H1 (cell line): ENCODE results near the gene MIB2. TPM values are rescaled to one million over a fixed set of nuclear protein-coding genes. Genes with fewer than 3 reads are reported as not detected.

Experiments
- CTCF ChIA-PET: fragments of 300-600 bp; sonication (Branson Sonifier 250); formaldehyde crosslinking; loops from one replicate; lab custom pipeline; 2021; ENCODE audit not compliant: partially characterized antibody; lab: Charles Lee
- POLR2A ChIA-PET: fragments of 300-600 bp; sonication (Branson Sonifier 250); formaldehyde crosslinking; loops from one replicate; lab custom pipeline; 2021; ENCODE audit warnings: inconsistent platforms; ENCODE audit not compliant: partially characterized antibody; lab: Charles Lee
- DNase-seq, 2 experiments: peaks; one replicate each; pipeline versions ENCODE4 v3.0.0 to v3.0.0-alpha.2; 2010 to 2022; ENCODE audit warnings: low spot score in 2 of 2, low read depth in 1 of 2, mixed read lengths in 1 of 2
- FAIRE-seq: peaks from 2 replicates; lab custom pipeline; 2011; peaks lifted over from hg19 to GRCh38; lab: Jason Lieb, UNC
- H2AFZ ChIP-seq: 2 replicates; pipeline ENCODE4 v1.8.1; 2012; ENCODE audit warnings: low read length, inconsistent platforms
- H2AK5ac ChIP-seq: 2 replicates; pipeline ENCODE4 v1.6.1; 2013; ENCODE audit warnings: low read depth, low read length
- H2BK120ac ChIP-seq: replicated peaks from 2 replicates; pipeline ENCODE3; 2013; ENCODE audit warnings: low read depth, low read length, inconsistent platforms
- H2BK12ac ChIP-seq: 2 replicates; pipeline ENCODE4 v1.6.1; 2013; ENCODE audit warnings: low read depth, low read length
- H2BK15ac ChIP-seq: 2 replicates; pipeline ENCODE4 v1.6.1; 2013; ENCODE audit warnings: low read length
- H2BK20ac ChIP-seq: 2 replicates; pipeline ENCODE4 v1.6.1; 2013; ENCODE audit warnings: low read length
- H2BK5ac ChIP-seq: 2 replicates; pipeline ENCODE4 v1.6.1; 2013; ENCODE audit warnings: low read depth, low read length
- H3K14ac ChIP-seq: 2 replicates; pipeline ENCODE4 v1.6.1; 2013; ENCODE audit warnings: inconsistent platforms; ENCODE audit not compliant: insufficient read length
- H3K18ac ChIP-seq: 2 replicates; pipeline ENCODE4 v1.6.1; 2013; ENCODE audit warnings: low read length; ENCODE audit errors: extremely low read depth
- H3K23ac ChIP-seq: 2 replicates; pipeline ENCODE4 v1.6.1; 2013; ENCODE audit warnings: inconsistent platforms; ENCODE audit not compliant: insufficient read length
- H3K23me2 ChIP-seq: 2 replicates; pipeline ENCODE4 v1.6.1; 2013; ENCODE audit warnings: low read depth, low read length
- H3K27ac ChIP-seq: 2 replicates; pipeline ENCODE4 v1.6.1; 2011; ENCODE audit warnings: low read depth, low read length, inconsistent platforms
- H3K27me3 ChIP-seq, 4 experiments: replicated peaks in 1 of 4; 1 replicate in 1 of 4; 2 replicates in 3 of 4; pipeline versions ENCODE4 v1.6.1 to v1.8.1; 2011 to 2013; ENCODE audit warnings: low read length in 3 of 4, mild to moderate bottlenecking in 3 of 4, inconsistent platforms in 2 of 4, mixed read lengths in 2 of 4, moderate library complexity in 1 of 4; ENCODE audit not compliant: control insufficient read depth in 3 of 4, insufficient read depth in 3 of 4; ENCODE audit errors: extremely low read depth in 1 of 4
- H3K36me3 ChIP-seq, 4 experiments: 2 replicates each; pipeline versions ENCODE4 v1.6.1 to v1.8.1; 2011 to 2013; ENCODE audit warnings: mild to moderate bottlenecking in 4 of 4, low read length in 3 of 4, moderate library complexity in 2 of 4, control low read depth in 1 of 4, inconsistent platforms in 1 of 4; ENCODE audit not compliant: insufficient read depth in 4 of 4, control insufficient read depth in 2 of 4
- H3K4ac ChIP-seq: replicated peaks from 2 replicates; pipeline ENCODE3; 2013; ENCODE audit warnings: low read length, low read depth, mixed read lengths, inconsistent platforms; ENCODE audit not compliant: insufficient read length
- H3K4me1 ChIP-seq, 4 experiments: replicated peaks in 1 of 4; 1 replicate in 1 of 4; 2 replicates in 3 of 4; pipeline versions ENCODE4 v1.6.1 to v1.8.1; 2011 to 2013; ENCODE audit warnings: low read length in 3 of 4, inconsistent platforms in 2 of 4, mixed read lengths in 1 of 4; ENCODE audit not compliant: insufficient read depth in 4 of 4, control insufficient read depth in 3 of 4
- H3K4me2 ChIP-seq, 2 experiments: 2 replicates each; pipeline versions ENCODE4 v1.6.1 to v1.8.1; 2011 to 2013; ENCODE audit warnings: low read depth in 2 of 2, low read length in 2 of 2, control low read depth in 1 of 2, inconsistent platforms in 1 of 2, mild to moderate bottlenecking in 1 of 2; ENCODE audit not compliant: insufficient read depth in 1 of 2
- H3K4me3 ChIP-seq, 4 experiments: fragments of 200-600, 300-600 bp in 1 of 4; sonication (generic), shearing (Covaris generic), sonication (Bioruptor Twin) in 1 of 4; 2 replicates each; pipeline versions ENCODE4 v1.5.1 to v1.8.1; 2011 to 2016; ENCODE audit warnings: low read length in 4 of 4, low read depth in 3 of 4, control low read depth in 2 of 4, inconsistent platforms in 2 of 4, mild to moderate bottlenecking in 2 of 4, mixed read lengths in 1 of 4, moderate library complexity in 1 of 4; ENCODE audit not compliant: insufficient read depth in 2 of 4; ENCODE audit errors: extremely low read depth in 1 of 4
- H3K56ac ChIP-seq: replicated peaks from 2 replicates; pipeline ENCODE3; 2013; ENCODE audit warnings: low read depth, mild to moderate bottlenecking, mixed read lengths, low read length, inconsistent platforms; ENCODE audit not compliant: insufficient read length
- H3K79me1 ChIP-seq: 2 replicates; pipeline ENCODE4 v1.6.1; 2013; ENCODE audit warnings: low read depth, low read length, control low read depth
- H3K79me2 ChIP-seq, 2 experiments: 2 replicates each; pipeline versions ENCODE4 v1.6.1 to v1.8.1; 2012 to 2013; ENCODE audit warnings: low read length in 2 of 2, mild to moderate bottlenecking in 2 of 2, inconsistent platforms in 1 of 2; ENCODE audit not compliant: insufficient read depth in 2 of 2, control insufficient read depth in 1 of 2
- H3K9ac ChIP-seq, 4 experiments: replicated peaks in 1 of 4; 1 replicate in 1 of 4; 2 replicates in 3 of 4; pipeline versions ENCODE4 v1.6.1 to v1.8.1; 2011 to 2013; ENCODE audit warnings: low read depth in 3 of 4, low read length in 3 of 4, control low read depth in 2 of 4, mild to moderate bottlenecking in 2 of 4, moderate library complexity in 2 of 4, inconsistent platforms in 1 of 4; ENCODE audit errors: extremely low read depth in 1 of 4
- H3K9me3 ChIP-seq, 2 experiments: 2 replicates each; pipeline versions ENCODE4 v1.6.1 to v1.8.1; 2012 to 2013; ENCODE audit warnings: mild to moderate bottlenecking in 2 of 2, moderate library complexity in 2 of 2, control low read depth in 1 of 2, inconsistent platforms in 1 of 2, low read depth in 1 of 2, low read length in 1 of 2, mixed read lengths in 1 of 2; ENCODE audit not compliant: insufficient read depth in 2 of 2
- H4K20me1 ChIP-seq, 2 experiments: replicated peaks in 1 of 2; 2 replicates each; pipeline versions ENCODE3 to v1.8.1; 2011 to 2013; ENCODE audit warnings: inconsistent platforms in 2 of 2, low read length in 2 of 2, mild to moderate bottlenecking in 1 of 2; ENCODE audit not compliant: insufficient read depth in 2 of 2, control insufficient read depth in 1 of 2
- H4K5ac ChIP-seq: 2 replicates; pipeline ENCODE4 v1.6.1; 2013; ENCODE audit warnings: low read length, low read depth, mixed read lengths, inconsistent platforms; ENCODE audit not compliant: insufficient read length
- H4K8ac ChIP-seq: 2 replicates; pipeline ENCODE4 v1.8.0; 2013; ENCODE audit warnings: mild to moderate bottlenecking, moderate library complexity, low read length, inconsistent platforms; ENCODE audit not compliant: insufficient read depth; ENCODE audit errors: extremely low read depth
- H4K91ac ChIP-seq: replicated peaks from 2 replicates; pipeline ENCODE3; 2013; ENCODE audit warnings: low read length, mixed read lengths, inconsistent platforms; ENCODE audit not compliant: insufficient read length
- EP300 ChIP-seq, 2 experiments: IDR thresholded peaks; 1 replicate in 1 of 2; 2 replicates in 1 of 2; pipeline ENCODE4 v1.6.1; 2011 to 2012; ENCODE audit warnings: low read depth in 2 of 2, low read length in 2 of 2, mild to moderate bottlenecking in 2 of 2, borderline replicate concordance in 1 of 2, inconsistent platforms in 1 of 2, moderate library complexity in 1 of 2
- POLR2A ChIP-seq, 2 experiments: IDR thresholded peaks; 1 replicate in 1 of 2; 2 replicates in 1 of 2; pipeline ENCODE4 v1.6.1; 2011; ENCODE audit warnings: low read depth in 2 of 2, low read length in 2 of 2, mild to moderate bottlenecking in 2 of 2; ENCODE audit errors: control extremely low read depth in 1 of 2
- WGBS, 2 experiments: shearing (Covaris generic) in 1 of 2; methylation state at CpG; one replicate each; pipeline versions ENCODE4 v1.1.6 to v1.1.7; 2013 to 2015; ENCODE audit warnings: low lambda C conversion rate in 2 of 2, mixed read lengths in 2 of 2, inconsistent platforms in 1 of 2, low coverage in 1 of 2, missing lambda C conversion rate in 1 of 2; ENCODE audit not compliant: insufficient replicate concordance in 2 of 2, insufficient coverage in 1 of 2, insufficient read length in 1 of 2; ENCODE audit errors: extremely low coverage in 1 of 2, missing lambda C conversion rate in 1 of 2; 5-methylcytosine and 5-hydroxymethylcytosine counted together
- polyA plus RNA-seq, 7 experiments: library from polyadenylated mRNA; depleted of rRNA in 3 of 7; stranded (reverse) in 5 of 7; unstranded in 2 of 7; fragments of >200 nt in 5 of 7; fragments of 200-250 nt in 2 of 7; gene quantifications; 1 replicate in 5 of 7; 2 replicates in 1 of 7; 4 replicates in 1 of 7; pipeline versions ENCODE4 v1.2.1 to v1.2.3, GENCODE V29; 2011 to 2013; ENCODE audit warnings: missing spikeins in 2 of 7, mixed read lengths in 2 of 7
- total RNA-seq: library from RNA; stranded (reverse); fragmentation: NEBNext Ultra II Directional; extraction: Animal tissue kit (Norgen Biotek cat#: 25700); gene quantifications from 2 replicates; pipeline ENCODE4 v1.2.1, GENCODE V29; 2021

Gene MIB2
- total and polyA plus RNA-seq, 2 of the 8 experiments (the other 6 are each of a cell fraction or from before 2014, with no cell fraction given), result 32.5 to 60.0 TPM

DNA sequence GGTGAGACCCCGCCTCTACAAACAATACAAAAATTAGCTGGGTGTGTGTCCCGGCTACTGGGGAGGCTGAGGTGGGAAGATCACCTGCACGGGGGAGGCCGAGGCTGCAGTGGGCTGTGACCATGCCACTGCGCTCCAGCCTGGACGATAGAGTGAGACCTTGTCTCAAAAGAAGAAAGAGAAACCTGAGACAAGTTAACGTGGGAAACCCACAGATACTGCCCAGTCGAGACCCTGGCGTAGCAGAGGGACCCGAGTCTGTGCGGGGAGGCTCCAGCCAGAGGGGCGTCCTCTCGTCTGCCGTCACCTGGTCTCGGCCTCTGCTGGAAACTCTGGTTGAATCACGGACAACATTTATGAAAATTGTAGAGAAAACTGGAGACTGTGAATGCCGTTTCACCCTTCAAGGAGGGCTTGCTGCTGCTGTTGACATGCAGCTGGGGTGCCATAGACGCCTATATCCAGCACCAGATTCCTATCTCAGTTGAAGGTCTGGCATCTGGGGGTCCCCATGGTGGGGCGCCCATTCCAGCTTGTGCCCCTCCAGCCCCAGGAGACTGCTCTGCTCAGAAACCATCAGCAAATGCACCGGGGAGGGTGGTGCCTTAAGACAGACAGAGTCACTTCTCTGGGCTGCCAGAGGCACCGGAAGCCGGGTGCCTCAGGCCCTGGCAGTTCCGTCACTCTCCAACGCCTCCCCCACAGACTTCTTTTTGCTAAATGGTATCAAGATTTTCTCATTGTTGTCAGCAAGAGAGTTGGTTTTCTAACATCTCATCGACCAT, 57.1 kb downstream of the MIB2 start:
- Histone ChIP-seq H3K18ac (no peak overlapping the region), H2BK12ac (no peak overlapping the region), H2BK5ac (no peak overlapping the region), H3K9ac (no peak overlapping the region), H4K20me1 (peaks cover 0 to 6% of the 10 kb centered on the region in 2 experiments), H4K8ac (no peak overlapping the region), H3K14ac (no peak overlapping the region), H3K27ac (no peak overlapping the region), H3K4me1 (no peaks in the 10 kb centered on the region), H3K56ac (no peak overlapping the region), H3K9me3 (no peaks in the 10 kb centered on the region), H2AK5ac (no peak overlapping the region), H2BK15ac (no peak overlapping the region), H3K36me3 (peaks cover 0 to 28% (median 8%) of the 10 kb centered on the region in 4 experiments; a peak in 4 of 8 replicates), H2BK20ac (no peak overlapping the region), H3K4ac (no peak overlapping the region), H4K5ac (no peak overlapping the region), H3K4me3 (no peak overlapping the region)
- FAIRE-seq, result no peak
- POLR2A ChIA-PET, result no interaction called here
- CTCF ChIA-PET, result no interaction called here
- 88% methylated on average over 24 of the region's 25 CpGs; no CpG with 5 or more reads in 1 of the 2 experiments for WGBS, 2 experiments
- TF ChIP-seq POLR2A (IDR thresholded peaks at IDR 0.05; ENCODE audit: control extremely low read depth in 1 of 2, low read depth in 2 of 2, low read length in 2 of 2) (no peak), EP300 (IDR thresholded peaks at IDR 0.05; ENCODE audit: borderline replicate concordance in 1 of 2, low read depth in 2 of 2, low read length in 2 of 2) (no peak)
- TF ChIP-seq, all 59 proteins: peak for 0
- H3K23ac ChIP-seq, result no peak overlapping the region
- no peak overlapping the region for H4K91ac ChIP-seq
- H3K23me2 ChIP-seq, result no peaks in the 10 kb centered on the region
- DNase-seq, result no peak
- H3K27me3 ChIP-seq, result no peaks in the 10 kb centered on the region
- no peak overlapping the region for H2AFZ ChIP-seq
- no peak overlapping the region for H2BK120ac ChIP-seq
- H3K79me2 ChIP-seq, result no peaks in the 10 kb centered on the region
- no peak overlapping the region for H3K4me2 ChIP-seq
- H3K79me1 ChIP-seq, result no peaks in the 10 kb centered on the region
